Endothelial cell of umbilical vein (primary cell): Measurements from ENCODE around the gene RAMP1. TPM values are rescaled to one million over a fixed set of nuclear protein-coding genes. Genes with fewer than 3 reads are reported as not detected.
"Not testable (repeated sequence)": the region's sequence is repeated elsewhere in the genome, so short reads cannot be mapped to it uniquely, and the experiment has no call there.

Experiments
- BruUV-seq: library from RNA; stranded (reverse); fragments of 400-500 nt; replicated peaks from 2 replicates; lab custom pipeline; 2021; lab: Mats Ljungman, UMichigan
- CTCF ChIA-PET: fragments of 300-600, 350-600 bp; sonication (Branson Sonifier 250); formaldehyde crosslinking; loops from one replicate; lab custom pipeline; 2021; ENCODE audit warnings: antibody characterized with exemption, inconsistent platforms; lab: Charles Lee
- POLR2A ChIA-PET: fragments of 300-600, 350-600 bp; sonication (Branson Sonifier 250); formaldehyde crosslinking; loops from one replicate; lab custom pipeline; 2021; ENCODE audit warnings: antibody characterized with exemption, inconsistent platforms; lab: Charles Lee
- DNase-seq: peaks from one replicate; pipeline ENCODE4 v3.0.0-alpha.2; 2011; ENCODE audit warnings: low read depth, low spot score
- FAIRE-seq: peaks from 2 replicates; lab custom pipeline; 2011; peaks lifted over from hg19 to GRCh38; lab: Jason Lieb, UNC
- H2AFZ ChIP-seq: 2 replicates; pipeline ENCODE4 v1.6.0; 2012; ENCODE audit warnings: low read depth, low read length, control low read depth, inconsistent platforms
- H3K27ac ChIP-seq: 2 replicates; pipeline ENCODE4 v1.5.1; 2011; ENCODE audit warnings: low read depth, mild to moderate bottlenecking, control low read depth, low read length, moderate library complexity; ENCODE audit not compliant: insufficient read depth
- H3K27me3 ChIP-seq, 2 experiments: 2 replicates each; pipeline versions ENCODE4 v1.6.0 to v1.6.1; 2011; ENCODE audit warnings: low read length in 2 of 2, mixed read lengths in 1 of 2; ENCODE audit not compliant: control insufficient read depth in 2 of 2, insufficient read depth in 2 of 2
- H3K36me3 ChIP-seq, 2 experiments: 2 replicates in 1 of 2; 3 replicates in 1 of 2; pipeline ENCODE4 v1.5.1; 2011; ENCODE audit warnings: low read length in 2 of 2, mild to moderate bottlenecking in 1 of 2, moderate library complexity in 1 of 2; ENCODE audit not compliant: control insufficient read depth in 2 of 2, insufficient read depth in 2 of 2; ENCODE audit errors: extremely low read depth in 1 of 2
- H3K4me1 ChIP-seq: 3 replicates; pipeline ENCODE4 v1.5.1; 2011; ENCODE audit warnings: mild to moderate bottlenecking, low read length; ENCODE audit not compliant: control insufficient read depth, insufficient read depth; ENCODE audit errors: extremely low read depth
- H3K4me2 ChIP-seq: 2 replicates; pipeline ENCODE4 v1.6.1; 2011; ENCODE audit warnings: low read length, control low read depth, mixed read lengths; ENCODE audit not compliant: insufficient read depth
- H3K4me3 ChIP-seq, 3 experiments: fragments of 200-600 bp in 1 of 3; sonication (generic), shearing (Covaris generic) in 1 of 3; replicated peaks in 1 of 3; 2 replicates each; pipeline ENCODE4 v1.5.1; 2011 to 2016; ENCODE audit warnings: control low read depth in 3 of 3, low read length in 3 of 3, mild to moderate bottlenecking in 2 of 3, inconsistent platforms in 1 of 3, low read depth in 1 of 3, moderate library complexity in 1 of 3; ENCODE audit not compliant: insufficient read depth in 1 of 3
- H3K79me2 ChIP-seq: 2 replicates; pipeline ENCODE4 v1.6.0; 2012; ENCODE audit warnings: low read length, inconsistent platforms; ENCODE audit not compliant: control insufficient read depth, insufficient read depth
- H3K9ac ChIP-seq: replicated peaks from 2 replicates; pipeline ENCODE3; 2011; ENCODE audit warnings: low read length, control low read depth; ENCODE audit not compliant: insufficient read depth; ENCODE audit errors: extremely low read depth
- H3K9me1 ChIP-seq: replicated peaks from 3 replicates; pipeline ENCODE4 v1.6.0; 2011; ENCODE audit warnings: mild to moderate bottlenecking, low read length; ENCODE audit not compliant: control insufficient read depth, insufficient read depth; ENCODE audit errors: extremely low read depth
- H3K9me3 ChIP-seq: replicated peaks from 2 replicates; pipeline ENCODE4 v1.5.1; 2012; ENCODE audit warnings: low read length, inconsistent platforms; ENCODE audit not compliant: control insufficient read depth, insufficient read depth
- H4K20me1 ChIP-seq: replicated peaks from 2 replicates; pipeline ENCODE3; 2011; ENCODE audit warnings: mild to moderate bottlenecking, low read length; ENCODE audit not compliant: control insufficient read depth, insufficient read depth; ENCODE audit errors: extremely low read depth
- EZH2 ChIP-seq: IDR thresholded peaks from 2 replicates; pipeline ENCODE4 v1.6.1; 2012; ENCODE audit warnings: borderline replicate concordance, low read depth, mild to moderate bottlenecking, moderate library complexity, low read length, inconsistent platforms; ENCODE audit not compliant: severe bottlenecking
- FOS ChIP-seq: IDR thresholded peaks from 2 replicates; pipeline ENCODE4 v1.6.1; 2011; ENCODE audit warnings: mild to moderate bottlenecking, low read length, moderate library complexity, borderline replicate concordance; ENCODE audit not compliant: insufficient read depth
- GATA2 ChIP-seq: IDR thresholded peaks from 2 replicates; pipeline ENCODE4 v1.7.0; 2011; ENCODE audit warnings: low read depth, mild to moderate bottlenecking, moderate library complexity, mixed read lengths, low read length; ENCODE audit not compliant: insufficient read length, insufficient read depth
- JUN ChIP-seq: IDR thresholded peaks from 2 replicates; pipeline ENCODE4 v1.6.1; 2011; ENCODE audit warnings: borderline replicate concordance, low read depth; ENCODE audit not compliant: insufficient read length, insufficient read depth
- MYC ChIP-seq: IDR thresholded peaks from one replicate; pipeline ENCODE4 v1.6.1; 2011; ENCODE audit warnings: mild to moderate bottlenecking, low read depth, low read length
- POLR2A ChIP-seq: IDR thresholded peaks from 2 replicates; pipeline ENCODE4 v1.6.1; 2012; ENCODE audit warnings: low read depth, mild to moderate bottlenecking, control low read depth, low read length
- POLR2AphosphoS5 ChIP-seq: IDR thresholded peaks from 2 replicates; pipeline ENCODE4 v1.6.1; 2012; ENCODE audit warnings: low read depth, mild to moderate bottlenecking, control low read depth, low read length, moderate library complexity; ENCODE audit not compliant: insufficient read depth
- dilution Hi-C: fragments of 300-500 bp; cut with MboI; formaldehyde crosslinking; loops from one replicate; pipeline ENCODE4 v1.15.0; 2019; ENCODE audit warnings: low sequenced_read_pairs; ENCODE audit not compliant: extremely low pct_ligation_motif_present
- intact Hi-C: fragments of 100-400 bp; cut with micrococcal nuclease; formaldehyde crosslinking; loops from one replicate; pipeline ENCODE4 v1.10.0; 2022
- polyA plus RNA-seq, 4 experiments: library from polyadenylated mRNA; depleted of rRNA in 3 of 4; stranded (reverse) in 3 of 4; unstranded in 1 of 4; fragments of >200 nt; gene quantifications; 2 replicates each; pipeline versions ENCODE4 v1.2.1 to v1.2.3, GENCODE V29; 2011 to 2012; ENCODE audit warnings: missing spikeins in 1 of 4
- total RNA-seq: library from RNA; stranded (reverse); gene quantifications from 2 replicates; pipeline ENCODE4 v1.2.3, GENCODE V29; 2021
- TF ChIP-seq, protein P1 (sequence below), 2 donors: IDR thresholded peaks; 1 replicate in 1 of 2; 2 replicates in 1 of 2; pipeline ENCODE4 v1.5.1; 2011; ENCODE audit warnings: low read length in 2 of 2, mild to moderate bottlenecking in 2 of 2, moderate library complexity in 2 of 2, control low read depth in 1 of 2, inconsistent platforms in 1 of 2, low read depth in 1 of 2; ENCODE audit not compliant: insufficient read depth in 1 of 2; ENCODE audit errors: extremely low read depth in 1 of 2
- TF ChIP-seq, protein P2 (sequence below): IDR thresholded peaks from 2 replicates; pipeline ENCODE4 v1.6.1; 2011; ENCODE audit not compliant: insufficient read depth, insufficient read length

Gene RAMP1
- total and polyA plus RNA-seq, 2 donors (not counting 3 experiments of a cell fraction or from before 2014, with no cell fraction given) = 0.18 TPM; not detected in 1

DNA sequence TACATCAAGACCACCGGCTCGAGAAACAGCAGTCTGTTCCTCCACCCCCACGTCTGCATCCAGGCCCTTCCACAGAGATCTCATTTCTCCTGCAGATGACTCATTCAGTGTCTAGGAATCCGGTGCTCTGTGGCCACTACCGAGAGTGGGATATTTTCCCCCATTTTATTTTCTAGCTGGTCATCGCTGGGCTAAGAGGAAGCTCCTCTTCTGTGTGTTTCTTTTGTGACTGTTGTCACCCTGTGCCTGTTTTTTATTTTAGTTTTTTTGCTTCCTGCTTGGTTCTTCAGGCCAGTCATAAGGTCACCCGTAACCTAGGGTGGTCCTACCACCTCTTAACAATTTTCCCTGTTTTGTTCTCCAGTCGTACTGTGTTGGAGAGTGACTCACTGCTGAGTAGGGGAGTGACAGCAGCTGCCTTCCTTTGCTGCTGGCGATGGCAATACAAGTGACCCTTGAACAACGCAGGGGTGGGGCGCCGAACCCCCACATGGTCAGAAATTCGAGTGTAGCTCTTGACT is 6.7 kb downstream of the RAMP1 start:
- no peaks in the 10 kb centered on the region for H3K79me2 ChIP-seq
- H3K27me3 ChIP-seq = peaks cover 4 to 5% of the 10 kb centered on the region in 2 experiments
- TF ChIP-seq GATA2 = no peak
- TF ChIP-seq FOS = peak; percentile 55
- peak overlapping the region; percentile 57 for H2AFZ ChIP-seq
- peak; percentile 10 for DNase-seq
- H3K27ac ChIP-seq = no peak overlapping the region
- no peak overlapping the region for H3K4me3 ChIP-seq
- no peak overlapping the region for H3K4me2 ChIP-seq
- no peaks in the 10 kb centered on the region for H3K9me3 ChIP-seq
- BruUV-seq = no TSS peak
- CTCF ChIA-PET = interaction anchor here (0.9 to 1.6 kb wide), 2 partner anchors 8 to 397 kb away, joined by 3 to 6 read pairs; no protein-coding TSS in a partner anchor
- H3K4me1 ChIP-seq = peaks cover 5% of the 10 kb centered on the region
- no peaks in the 10 kb centered on the region for H4K20me1 ChIP-seq
- intact Hi-C loops (loop anchor here (2.0 kb wide), 1 partner anchor 101 kb away; the partner anchor contains the start of gene UBE2F), dilution Hi-C loops (no loop called here)
- H3K9me1 ChIP-seq = no peaks in the 10 kb centered on the region
- peak; percentile 72 for FAIRE-seq
- POLR2A ChIA-PET = no interaction called here
- no peak overlapping the region for H3K9ac ChIP-seq
- no peaks in the 10 kb centered on the region for H3K36me3 ChIP-seq

DNA sequence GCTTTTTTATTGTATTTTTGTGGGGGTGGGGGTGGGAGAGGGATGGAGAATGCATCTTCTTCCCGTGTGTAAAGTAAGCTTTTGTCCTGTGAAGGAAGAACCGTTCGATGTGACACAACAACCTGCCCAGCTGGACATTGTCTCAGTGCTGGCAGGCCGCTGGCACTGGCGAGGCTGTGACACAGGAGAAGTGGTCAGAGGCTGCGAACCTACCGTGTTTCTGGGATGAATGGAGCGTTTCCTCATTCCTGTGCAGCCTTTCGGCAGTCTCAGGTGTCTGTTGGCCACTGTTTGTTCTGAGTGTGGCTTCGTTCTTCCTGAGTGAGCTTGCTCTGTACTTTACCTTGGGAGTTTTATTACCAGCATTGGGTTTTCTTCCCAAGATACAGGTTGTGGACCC is 8.0 kb downstream of the RAMP1 start:
- dilution Hi-C loops = no loop called here
- no TSS peak for BruUV-seq
- H3K27ac ChIP-seq = no peak overlapping the region
- no peak overlapping the region for H3K4me2 ChIP-seq
- no peak overlapping the region for H2AFZ ChIP-seq
- H3K4me3 ChIP-seq = no peak overlapping the region
- H3K36me3 ChIP-seq = no peaks in the 10 kb centered on the region
- FAIRE-seq (no peak), DNase-seq (no peak)
- no peaks in the 10 kb centered on the region for H3K9me3 ChIP-seq
- POLR2A ChIA-PET = no interaction called here
- H4K20me1 ChIP-seq = no peaks in the 10 kb centered on the region
- H3K79me2 ChIP-seq = no peaks in the 10 kb centered on the region
- H3K27me3 ChIP-seq = no peaks in the 10 kb centered on the region
- H3K9me1 ChIP-seq = no peaks in the 10 kb centered on the region
- H3K9ac ChIP-seq = no peak overlapping the region
- CTCF ChIA-PET = interaction anchor here (1.6 kb wide), 1 partner anchor 396 kb away, joined by 6 read pairs; no protein-coding TSS in a partner anchor
- intact Hi-C loops = loop anchor here (2.0 kb wide), 1 partner anchor 99 kb away; the partner anchor contains the start of gene UBE2F
- peaks cover 5% of the 10 kb centered on the region for H3K4me1 ChIP-seq
- TF ChIP-seq MYC (no peak), POLR2A (no peak), GATA2 (no peak), POLR2AphosphoS5 (no peak), EZH2 (no peak), JUN (no peak), FOS (no peak)
- TF ChIP-seq, protein P1, sequence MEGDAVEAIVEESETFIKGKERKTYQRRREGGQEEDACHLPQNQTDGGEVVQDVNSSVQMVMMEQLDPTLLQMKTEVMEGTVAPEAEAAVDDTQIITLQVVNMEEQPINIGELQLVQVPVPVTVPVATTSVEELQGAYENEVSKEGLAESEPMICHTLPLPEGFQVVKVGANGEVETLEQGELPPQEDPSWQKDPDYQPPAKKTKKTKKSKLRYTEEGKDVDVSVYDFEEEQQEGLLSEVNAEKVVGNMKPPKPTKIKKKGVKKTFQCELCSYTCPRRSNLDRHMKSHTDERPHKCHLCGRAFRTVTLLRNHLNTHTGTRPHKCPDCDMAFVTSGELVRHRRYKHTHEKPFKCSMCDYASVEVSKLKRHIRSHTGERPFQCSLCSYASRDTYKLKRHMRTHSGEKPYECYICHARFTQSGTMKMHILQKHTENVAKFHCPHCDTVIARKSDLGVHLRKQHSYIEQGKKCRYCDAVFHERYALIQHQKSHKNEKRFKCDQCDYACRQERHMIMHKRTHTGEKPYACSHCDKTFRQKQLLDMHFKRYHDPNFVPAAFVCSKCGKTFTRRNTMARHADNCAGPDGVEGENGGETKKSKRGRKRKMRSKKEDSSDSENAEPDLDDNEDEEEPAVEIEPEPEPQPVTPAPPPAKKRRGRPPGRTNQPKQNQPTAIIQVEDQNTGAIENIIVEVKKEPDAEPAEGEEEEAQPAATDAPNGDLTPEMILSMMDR (IDR thresholded peaks at IDR 0.05; ENCODE audit: extremely low read depth in 1 of 2, insufficient read depth in 1 of 2, low read depth in 1 of 2, low read length in 2 of 2) = no peak
- TF ChIP-seq, protein P2, sequence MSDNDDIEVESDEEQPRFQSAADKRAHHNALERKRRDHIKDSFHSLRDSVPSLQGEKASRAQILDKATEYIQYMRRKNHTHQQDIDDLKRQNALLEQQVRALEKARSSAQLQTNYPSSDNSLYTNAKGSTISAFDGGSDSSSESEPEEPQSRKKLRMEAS = no peak

DNA sequence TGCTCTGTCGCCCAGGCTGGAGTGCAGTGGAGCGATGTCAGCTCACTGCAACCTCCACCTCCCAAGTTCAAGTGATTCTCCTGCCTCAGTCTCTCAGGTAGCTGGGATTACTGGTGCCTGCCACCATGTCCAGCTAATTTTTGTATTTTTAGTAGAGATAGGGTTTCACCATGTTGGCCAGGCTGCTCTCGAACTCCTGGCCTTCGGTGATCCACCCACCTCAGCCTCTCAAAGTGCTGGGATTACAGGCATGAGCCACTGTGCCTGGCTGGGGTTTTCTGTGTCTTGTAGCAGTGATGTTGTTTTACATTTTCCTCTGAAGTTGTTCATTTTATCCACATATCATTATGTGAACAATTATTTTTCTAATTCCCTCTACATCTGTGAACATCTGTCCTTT is 8.7 kb downstream of the RAMP1 start:
- H3K79me2 ChIP-seq, FAIRE-seq, H2AFZ ChIP-seq, BruUV-seq, H3K27ac ChIP-seq, H3K9me3 ChIP-seq, CTCF ChIA-PET, H3K36me3 ChIP-seq, H3K4me3 ChIP-seq, intact Hi-C loops, H4K20me1 ChIP-seq, H3K4me1 ChIP-seq, H3K4me2 ChIP-seq, H3K9ac ChIP-seq, dilution Hi-C loops, POLR2A ChIA-PET, H3K9me1 ChIP-seq, H3K27me3 ChIP-seq, DNase-seq: not testable (repeated sequence)
